K562 (cell line): ENCODE data around the gene PALMD. TPM values are rescaled to one million over a fixed set of nuclear protein-coding genes. Genes with fewer than 3 reads are reported as not detected.

ENCODE experiments used
- ATAC-seq: fragments of 200-7000 bp; cut with Tn5 transposase; 3 replicates; pipeline ENCODE4 v1.9.1; 2020; ENCODE audit warnings: moderate library complexity
- BruUV-seq: library from RNA; stranded (reverse); fragments of 400-500 nt; replicated peaks from 2 replicates; lab custom pipeline; 2021; lab: Mats Ljungman, UMichigan
- CTCF ChIA-PET: fragments of 300-600 bp; formaldehyde crosslinking; extraction: SDS; loops from one replicate; lab custom pipeline; 2021; ENCODE audit warnings: low intra/inter-chr PET ratio; lab: Yijun Ruan, JAX
- POLR2A ChIA-PET: fragments of 300-600, 350-650 bp; sonication (Branson Sonifier 250); formaldehyde crosslinking; extraction: SDS; loops from one replicate; lab custom pipeline; 2021; ENCODE audit warnings: antibody characterized with exemption, inconsistent platforms; lab: Yijun Ruan, JAX
- DNase-seq, 4 experiments: peaks; one replicate each; pipeline versions ENCODE4 v3.0.0 to v3.0.0-alpha.2; 2011 to 2018; ENCODE audit warnings: low spot score in 3 of 4, mixed read lengths in 3 of 4; ENCODE audit errors: extremely low read depth in 1 of 4
- FAIRE-seq: peaks from 2 replicates; lab custom pipeline; 2011; peaks lifted over from hg19 to GRCh38; lab: Jason Lieb, UNC
- H2AFZ ChIP-seq: 2 replicates; pipeline ENCODE4 v1.6.0; 2011; ENCODE audit warnings: low read depth, low read length, control low read depth, inconsistent platforms
- H3K27ac ChIP-seq: fragments of 200-600 bp; 3 replicates; pipeline ENCODE4 v1.8.0; 2011; ENCODE audit warnings: low read depth, mild to moderate bottlenecking, control low read depth, inconsistent platforms, low read length, moderate library complexity, mixed read lengths; ENCODE audit errors: extremely low read depth
- H3K27me3 ChIP-seq, 2 experiments: fragments of 300-600 bp in 1 of 2; 2 replicates in 1 of 2; 3 replicates in 1 of 2; pipeline versions ENCODE4 v1.6.0 to v1.8.0; 2011; ENCODE audit warnings: inconsistent platforms in 2 of 2, low read length in 2 of 2, mild to moderate bottlenecking in 1 of 2, mixed read lengths in 1 of 2, moderate library complexity in 1 of 2; ENCODE audit not compliant: control insufficient read depth in 2 of 2, insufficient read depth in 2 of 2
- H3K36me3 ChIP-seq: fragments of 300-600 bp; 3 replicates; pipeline ENCODE4 v1.8.0; 2011; ENCODE audit warnings: mild to moderate bottlenecking, low read length, inconsistent platforms; ENCODE audit not compliant: control insufficient read depth, insufficient read depth
- H3K4me1 ChIP-seq, 2 experiments: fragments of 200-600 bp in 1 of 2; replicated peaks in 1 of 2; 2 replicates in 1 of 2; 3 replicates in 1 of 2; pipeline versions ENCODE4 v1.5.1 to v1.8.0; 2011; ENCODE audit warnings: inconsistent platforms in 2 of 2, low read length in 2 of 2, mild to moderate bottlenecking in 1 of 2, mixed read lengths in 1 of 2, moderate library complexity in 1 of 2; ENCODE audit not compliant: control insufficient read depth in 2 of 2, insufficient read depth in 2 of 2
- H3K4me2 ChIP-seq: 2 replicates; pipeline ENCODE4 v1.6.1; 2011; ENCODE audit warnings: low read length, control low read depth, inconsistent platforms, mixed read lengths; ENCODE audit not compliant: insufficient read depth
- H3K4me3 ChIP-seq: fragments of 200-600 bp; sonication (generic), shearing (Covaris generic); 2 replicates; pipeline ENCODE4 v1.5.1; 2016; ENCODE audit warnings: control low read depth, inconsistent platforms
- H3K79me2 ChIP-seq: fragments of 200-600 bp; 3 replicates; pipeline ENCODE4 v1.8.0; 2011; ENCODE audit warnings: low read length, inconsistent platforms; ENCODE audit not compliant: control insufficient read depth, insufficient read depth
- H3K9ac ChIP-seq, 2 experiments: 2 replicates each; pipeline versions ENCODE4 v1.6.0 to v1.6.1; 2011; ENCODE audit warnings: low read depth in 2 of 2, low read length in 2 of 2, control low read depth in 1 of 2, inconsistent platforms in 1 of 2, mild to moderate bottlenecking in 1 of 2, mixed read lengths in 1 of 2; ENCODE audit not compliant: insufficient read depth in 1 of 2
- H3K9me1 ChIP-seq: one replicate; pipeline ENCODE4 v1.6.0; 2011; ENCODE audit warnings: inconsistent platforms, mild to moderate bottlenecking, low read length, moderate library complexity; ENCODE audit not compliant: control insufficient read depth, insufficient read depth
- H3K9me3 ChIP-seq: replicated peaks from 2 replicates; pipeline ENCODE4 v1.5.1; 2011; ENCODE audit warnings: low read depth, low read length, inconsistent platforms; ENCODE audit not compliant: control insufficient read depth, insufficient read depth
- H4K20me1 ChIP-seq: replicated peaks from 2 replicates; pipeline ENCODE4 v1.6.1; 2011; ENCODE audit warnings: low read length, inconsistent platforms, mixed read lengths; ENCODE audit not compliant: control insufficient read depth, insufficient read depth
- FOXO4 ChIP-seq: fragments of 450-650 bp; formaldehyde crosslinking; IDR thresholded peaks from 2 replicates; pipeline ENCODE4 v1.4.0; 2020; ENCODE audit warnings: mild to moderate bottlenecking, moderate library complexity
- HDAC8 ChIP-seq: fragments of 450-650 bp; IDR thresholded peaks from 2 replicates; pipeline ENCODE4 v1.6.1; 2016; ENCODE audit warnings: mild to moderate bottlenecking, missing genetic modification characterization, moderate library complexity, missing compliant biosample characterization
- OTX1 ChIP-seq: fragments of 450-650 bp; formaldehyde crosslinking; IDR thresholded peaks from 2 replicates; pipeline ENCODE4 v1.4.0; 2022; ENCODE audit warnings: mild to moderate bottlenecking
- POLR2H ChIP-seq: IDR thresholded peaks from 2 replicates; pipeline ENCODE4 v1.6.1; 2016; ENCODE audit warnings: missing genetic modification characterization, low read depth, mild to moderate bottlenecking, control low read depth, missing compliant biosample characterization, moderate library complexity
- RBM34 ChIP-seq: fragments of 200-400 bp; formaldehyde crosslinking; IDR thresholded peaks from 2 replicates; pipeline ENCODE4 v1.6.1; 2018; ENCODE audit warnings: low read length, borderline replicate concordance; ENCODE audit not compliant: insufficient read depth
- RFX7 ChIP-seq: fragments of 250-450 bp; sonication (Bioruptor Pico); IDR thresholded peaks from 2 replicates; pipeline ENCODE4 v1.5.1; 2021; ENCODE audit warnings: mild to moderate bottlenecking
- SAFB2 ChIP-seq: fragments of 200-400 bp; formaldehyde crosslinking; IDR thresholded peaks from 2 replicates; pipeline ENCODE4 v1.6.1; 2018; ENCODE audit warnings: borderline replicate concordance, low read length, low read depth, moderate library complexity; ENCODE audit not compliant: severe bottlenecking
- SFPQ ChIP-seq: fragments of 200-400 bp; formaldehyde crosslinking; IDR thresholded peaks from 2 replicates; pipeline ENCODE4 v1.6.1; 2017; ENCODE audit warnings: mild to moderate bottlenecking, low read depth, low read length, moderate library complexity
- SMAD3 ChIP-seq: fragments of 450-650 bp; formaldehyde crosslinking; conservative IDR thresholded peaks from 2 replicates; pipeline ENCODE4 v1.4.0; 2020; ENCODE audit warnings: mild to moderate bottlenecking
- STAG1 ChIP-seq: sonication (generic); formaldehyde crosslinking; IDR thresholded peaks from 2 replicates; pipeline ENCODE4 v1.5.0; 2020; ENCODE audit warnings: missing genetic modification reagents, borderline replicate concordance
- SUPT5H ChIP-seq: fragments of 450-650 bp; IDR thresholded peaks from 2 replicates; pipeline ENCODE4 v1.6.1; 2016
- TAF9B ChIP-seq: fragments of 450-650 bp; IDR thresholded peaks from 2 replicates; pipeline ENCODE4 v1.6.1; 2018; ENCODE audit warnings: mild to moderate bottlenecking; ENCODE audit not compliant: partially characterized antibody
- ZC3H4 ChIP-seq: sonication (generic); formaldehyde crosslinking; IDR thresholded peaks from 2 replicates; pipeline ENCODE4 v1.9.0; 2021; ENCODE audit warnings: missing genetic modification reagents, borderline replicate concordance
- ZNF212 ChIP-seq: fragments of 450-650 bp; formaldehyde crosslinking; IDR thresholded peaks from 2 replicates; pipeline ENCODE4 v1.4.0; 2020; ENCODE audit warnings: mild to moderate bottlenecking
- ZNF639 ChIP-seq, 2 experiments: fragments of 200-800 bp in 1 of 2; sonication (Bioruptor generic) in 1 of 2; sonication (generic) in 1 of 2; formaldehyde crosslinking in 1 of 2; IDR thresholded peaks in 1 of 2; conservative IDR thresholded peaks in 1 of 2; 2 replicates each; pipeline versions ENCODE4 v1.5.0 to v1.6.1; 2016 to 2020; ENCODE audit warnings: missing compliant biosample characterization in 1 of 2, missing genetic modification characterization in 1 of 2, missing genetic modification reagents in 1 of 2
- in situ Hi-C: fragments of 300-500 bp; cut with MboI; formaldehyde crosslinking; loops from 4 replicates; pipeline ENCODE4 v1.15.0; 2018; ENCODE audit warnings: inconsistent platforms, mixed read lengths
- intact Hi-C: fragments of 100-400 bp; cut with micrococcal nuclease; formaldehyde crosslinking; loops from 2 replicates; pipeline ENCODE4 v1.14.2; 2022
- polyA plus RNA-seq, 8 experiments: library from polyadenylated mRNA; depleted of rRNA in 4 of 8; stranded (reverse) in 5 of 8; unstranded in 3 of 8; fragments of >200 nt; fragmentation: Nextera tagmentation in 2 of 8; fragmentation: Illumina TruSeq in 1 of 8; extraction: Ambion mirVana in 2 of 8; extraction: Trizol in 1 of 8; gene quantifications; 2 replicates each; pipeline versions ENCODE4 v1.2.1 to v1.2.3, GENCODE V29; 2011 to 2014; ENCODE audit warnings: inconsistent platforms in 1 of 8, missing spikeins in 1 of 8
- total RNA-seq, 7 experiments: library from RNA; depleted of rRNA in 6 of 7; stranded (reverse); fragments of >200 nt in 6 of 7; fragmentation: Illumina TruSeq in 2 of 7; extraction: Trizol in 2 of 7; gene quantifications; 2 replicates each; pipeline versions ENCODE4 v1.2.1 to v1.2.3, GENCODE V29; 2011 to 2021; ENCODE audit warnings: low replicate concordance in 1 of 7
- TF ChIP-seq, protein P1 (sequence below): IDR thresholded peaks from 3 replicates; pipeline ENCODE4 v1.6.1; 2011; ENCODE audit warnings: borderline replicate concordance, mild to moderate bottlenecking, moderate library complexity; ENCODE audit not compliant: insufficient read length; ENCODE audit errors: extremely low read depth

The PALMD gene
- total and polyA plus RNA-seq, 9 of the 15 experiments (the other 6 are each of a cell fraction or from before 2014, with no cell fraction given), result 2.7 to 13.5 (median 5.4) TPM

- Histone ChIP-seq H3K27ac (no peak overlapping the region), H3K27me3 (no peaks in the 10 kb centered on the region), H3K36me3 (no peaks in the 10 kb centered on the region), H3K79me2 (no peaks in the 10 kb centered on the region), H3K4me1 (no peaks in the 10 kb centered on the region), H2AFZ (no peak overlapping the region), H3K9me3 (no peaks in the 10 kb centered on the region), H3K4me2 (no peak overlapping the region), H4K20me1 (no peaks in the 10 kb centered on the region), H3K4me3 (no peak overlapping the region), H3K9ac (no peak overlapping the region), H3K9me1 (no peaks in the 10 kb centered on the region)
- intact Hi-C loops, result no loop called here
- no peak for DNase-seq
- ChIA-PET POLR2A (no interaction called here), CTCF (no interaction called here)
- no peak for ATAC-seq
- BruUV-seq, result no TSS peak
- no peak for FAIRE-seq
- in situ Hi-C loops, result no loop called here
- no peak for TF ChIP-seq RBM34
- no peak for TF ChIP-seq ZNF212
- TF ChIP-seq, protein P1, sequence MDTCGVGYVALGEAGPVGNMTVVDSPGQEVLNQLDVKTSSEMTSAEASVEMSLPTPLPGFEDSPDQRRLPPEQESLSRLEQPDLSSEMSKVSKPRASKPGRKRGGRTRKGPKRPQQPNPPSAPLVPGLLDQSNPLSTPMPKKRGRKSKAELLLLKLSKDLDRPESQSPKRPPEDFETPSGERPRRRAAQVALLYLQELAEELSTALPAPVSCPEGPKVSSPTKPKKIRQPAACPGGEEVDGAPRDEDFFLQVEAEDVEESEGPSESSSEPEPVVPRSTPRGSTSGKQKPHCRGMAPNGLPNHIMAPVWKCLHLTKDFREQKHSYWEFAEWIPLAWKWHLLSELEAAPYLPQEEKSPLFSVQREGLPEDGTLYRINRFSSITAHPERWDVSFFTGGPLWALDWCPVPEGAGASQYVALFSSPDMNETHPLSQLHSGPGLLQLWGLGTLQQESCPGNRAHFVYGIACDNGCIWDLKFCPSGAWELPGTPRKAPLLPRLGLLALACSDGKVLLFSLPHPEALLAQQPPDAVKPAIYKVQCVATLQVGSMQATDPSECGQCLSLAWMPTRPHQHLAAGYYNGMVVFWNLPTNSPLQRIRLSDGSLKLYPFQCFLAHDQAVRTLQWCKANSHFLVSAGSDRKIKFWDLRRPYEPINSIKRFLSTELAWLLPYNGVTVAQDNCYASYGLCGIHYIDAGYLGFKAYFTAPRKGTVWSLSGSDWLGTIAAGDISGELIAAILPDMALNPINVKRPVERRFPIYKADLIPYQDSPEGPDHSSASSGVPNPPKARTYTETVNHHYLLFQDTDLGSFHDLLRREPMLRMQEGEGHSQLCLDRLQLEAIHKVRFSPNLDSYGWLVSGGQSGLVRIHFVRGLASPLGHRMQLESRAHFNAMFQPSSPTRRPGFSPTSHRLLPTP, result no peak
- TF ChIP-seq SFPQ, result no peak
- no peak for TF ChIP-seq ZNF639 (CRISPR knock-in tag; conservative IDR thresholded peaks at IDR 0.05 in 1 of 2, IDR thresholded peaks at IDR 0.05 in 1 of 2)
- no peak for TF ChIP-seq FOXO4 (CRISPR knock-in tag)
- no peak for TF ChIP-seq TAF9B
- TF ChIP-seq RFX7 (CRISPR knock-in tag), result no peak
- TF ChIP-seq OTX1 (CRISPR knock-in tag), result no peak
- no peak for TF ChIP-seq SUPT5H
- TF ChIP-seq SAFB2, result no peak
- TF ChIP-seq HDAC8 (tag), result no peak
- TF ChIP-seq POLR2H (tag), result no peak
- no peak for TF ChIP-seq ZC3H4 (CRISPR knock-in tag)
- no peak for TF ChIP-seq STAG1 (CRISPR knock-in tag)
- no peak for TF ChIP-seq SMAD3 (CRISPR knock-in tag)
Measured at GRCh38 chr1:99675292-99675691, 29.4 kb downstream of the PALMD start.
